GM12864 (cell line): ENCODE measurements around the gene CACNA1D.

Source experiments
- DNase-seq: peaks from one replicate; pipeline ENCODE4 v3.0.0-alpha.2; 2011; ENCODE audit warnings: low read depth
- H3K4me3 ChIP-seq: 2 replicates; pipeline ENCODE4 v1.5.1; 2011; ENCODE audit warnings: mild to moderate bottlenecking, low read depth, low read length, control low read depth
- TF ChIP-seq, protein P1 (sequence below): IDR thresholded peaks from 2 replicates; pipeline ENCODE4 v1.5.1; 2011; ENCODE audit warnings: low read depth, mild to moderate bottlenecking, moderate library complexity, low read length, control low read depth, inconsistent platforms; ENCODE audit errors: missing control alignments

Gene CACNA1D

DNA sequence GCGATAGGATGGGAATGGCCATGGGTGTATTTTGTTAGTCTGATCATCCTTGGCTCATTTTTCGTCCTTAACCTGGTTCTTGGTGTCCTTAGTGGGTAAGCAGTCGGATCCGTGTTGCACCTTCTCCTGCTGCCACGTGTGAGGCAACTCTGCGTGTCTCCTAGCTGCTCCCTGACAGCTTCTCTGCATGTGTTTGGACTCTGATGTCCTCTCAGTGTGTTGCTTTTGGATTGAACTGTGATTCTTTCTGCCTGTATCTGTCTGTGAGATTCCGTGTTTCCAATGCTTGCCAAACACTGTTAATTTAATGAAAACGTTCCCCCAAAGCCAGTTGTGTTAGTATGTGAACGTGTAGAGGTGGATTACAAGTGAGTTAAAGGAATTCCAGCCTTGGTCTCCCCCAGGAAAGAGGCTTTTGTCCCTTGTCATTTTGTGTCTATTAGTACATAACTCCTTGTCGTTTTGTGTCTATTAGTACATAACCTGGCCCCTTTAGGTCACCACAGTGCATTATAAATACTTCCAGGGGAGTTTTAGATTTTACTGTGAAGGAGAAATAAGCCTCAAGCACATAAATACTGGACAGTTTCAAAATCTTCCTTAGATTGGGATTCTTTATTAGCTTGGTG is 179.4 kb downstream of the CACNA1D start:
- TF ChIP-seq, protein P1, sequence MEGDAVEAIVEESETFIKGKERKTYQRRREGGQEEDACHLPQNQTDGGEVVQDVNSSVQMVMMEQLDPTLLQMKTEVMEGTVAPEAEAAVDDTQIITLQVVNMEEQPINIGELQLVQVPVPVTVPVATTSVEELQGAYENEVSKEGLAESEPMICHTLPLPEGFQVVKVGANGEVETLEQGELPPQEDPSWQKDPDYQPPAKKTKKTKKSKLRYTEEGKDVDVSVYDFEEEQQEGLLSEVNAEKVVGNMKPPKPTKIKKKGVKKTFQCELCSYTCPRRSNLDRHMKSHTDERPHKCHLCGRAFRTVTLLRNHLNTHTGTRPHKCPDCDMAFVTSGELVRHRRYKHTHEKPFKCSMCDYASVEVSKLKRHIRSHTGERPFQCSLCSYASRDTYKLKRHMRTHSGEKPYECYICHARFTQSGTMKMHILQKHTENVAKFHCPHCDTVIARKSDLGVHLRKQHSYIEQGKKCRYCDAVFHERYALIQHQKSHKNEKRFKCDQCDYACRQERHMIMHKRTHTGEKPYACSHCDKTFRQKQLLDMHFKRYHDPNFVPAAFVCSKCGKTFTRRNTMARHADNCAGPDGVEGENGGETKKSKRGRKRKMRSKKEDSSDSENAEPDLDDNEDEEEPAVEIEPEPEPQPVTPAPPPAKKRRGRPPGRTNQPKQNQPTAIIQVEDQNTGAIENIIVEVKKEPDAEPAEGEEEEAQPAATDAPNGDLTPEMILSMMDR = no peak
- no peak overlapping the region for H3K4me3 ChIP-seq
- DNase-seq = no peak

DNA sequence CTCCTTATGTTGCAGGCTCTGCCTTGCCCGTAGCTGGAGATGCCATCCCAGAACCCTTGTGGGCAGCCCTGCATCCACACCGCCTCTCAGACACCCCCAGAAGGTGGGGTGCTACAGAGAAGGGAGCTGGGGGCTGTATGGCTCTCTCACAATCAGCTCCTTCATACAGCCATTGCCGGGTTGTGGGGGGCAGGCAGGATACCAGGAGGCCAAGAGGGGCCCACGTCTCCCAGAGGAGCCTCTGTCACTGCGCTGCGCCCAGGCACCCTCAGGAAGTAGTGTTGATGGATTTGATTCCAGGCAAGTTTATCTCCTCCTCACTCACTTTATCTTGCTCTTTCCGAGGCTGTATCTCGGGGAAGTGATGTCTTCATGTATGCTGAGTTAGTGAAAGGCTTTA is 180.2 kb downstream of the CACNA1D start:
- no peak overlapping the region for H3K4me3 ChIP-seq
- TF ChIP-seq, protein P1 = no peak
- no peak for DNase-seq

DNA sequence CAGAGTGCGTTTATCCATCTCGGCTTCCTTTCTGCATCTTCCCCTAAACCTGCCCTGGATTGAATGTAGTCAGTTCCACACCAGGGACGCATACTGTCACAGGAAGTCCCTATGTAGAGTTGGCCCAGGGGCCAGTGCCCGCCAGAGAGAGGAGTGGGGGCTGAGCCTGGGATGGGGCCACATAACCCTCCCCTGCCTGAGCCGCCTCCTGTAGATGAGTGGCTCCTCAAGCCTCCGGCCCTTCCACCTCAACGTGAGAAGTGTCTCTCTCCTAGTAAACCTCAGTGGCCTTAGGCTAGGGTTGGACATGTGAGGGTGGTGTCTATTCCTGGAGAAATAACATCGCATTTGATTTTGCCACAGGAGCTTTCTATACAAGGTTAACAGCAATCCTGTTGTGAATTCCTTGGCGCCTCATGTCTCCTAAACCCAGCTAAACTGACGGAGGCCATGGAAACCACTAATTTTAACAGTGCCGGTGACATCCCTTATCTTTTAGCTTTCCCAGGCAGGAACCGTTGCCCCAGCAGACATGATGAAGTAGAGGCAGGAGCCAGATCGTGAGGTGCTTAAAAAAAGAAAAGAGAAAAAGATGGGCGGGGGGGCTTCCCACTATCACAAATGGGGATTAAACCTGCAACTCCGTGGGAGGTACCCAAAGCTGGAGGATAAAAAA is 180.7 kb downstream of the CACNA1D start:
- no peak for DNase-seq
- H3K4me3 ChIP-seq = no peak overlapping the region
- TF ChIP-seq, protein P1 = no peak

DNA sequence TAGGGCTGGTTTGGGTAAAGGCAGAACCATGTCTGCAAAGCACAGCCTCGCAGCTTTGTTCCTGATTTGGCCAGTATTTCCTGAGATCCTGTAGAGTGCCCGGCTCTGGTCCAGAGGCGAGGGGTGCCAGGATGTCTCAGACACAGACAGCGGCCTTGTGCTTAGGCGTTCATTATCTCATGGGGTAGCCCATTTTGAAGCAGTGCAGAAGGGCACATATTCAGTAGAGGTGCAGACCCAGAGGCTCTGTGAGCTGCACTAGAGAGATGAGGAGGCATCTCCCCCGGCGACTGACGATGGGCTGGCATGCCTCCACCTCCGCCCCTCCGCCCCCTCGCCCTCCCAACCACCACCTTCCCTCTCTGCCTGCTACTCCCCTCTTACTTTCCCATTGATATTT is 181.5 kb downstream of the CACNA1D start:
- TF ChIP-seq, protein P1 = no peak
- DNase-seq = no peak
- no peak overlapping the region for H3K4me3 ChIP-seq

DNA sequence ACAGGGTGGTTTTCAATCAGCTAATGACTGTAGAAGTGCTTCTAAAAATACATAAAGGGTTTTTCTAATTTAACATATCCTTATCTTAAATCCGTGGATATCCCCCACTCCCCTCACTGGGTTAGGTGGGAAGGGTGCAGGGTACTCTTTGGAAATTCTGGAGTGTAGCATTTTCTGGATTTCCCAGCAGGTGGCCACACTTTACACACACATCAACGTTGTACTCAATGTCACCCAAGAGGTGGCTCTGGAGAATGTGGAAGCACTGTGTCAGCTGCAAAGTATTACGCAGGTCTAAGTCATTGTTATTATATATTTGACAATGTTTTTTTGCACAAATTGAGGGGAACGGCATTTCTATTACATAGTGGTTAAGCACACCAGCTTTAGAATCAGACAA is 183.0 kb downstream of the CACNA1D start:
- DNase-seq = no peak
- TF ChIP-seq, protein P1 = peak; percentile 31
- H3K4me3 ChIP-seq = no peak overlapping the region

DNA sequence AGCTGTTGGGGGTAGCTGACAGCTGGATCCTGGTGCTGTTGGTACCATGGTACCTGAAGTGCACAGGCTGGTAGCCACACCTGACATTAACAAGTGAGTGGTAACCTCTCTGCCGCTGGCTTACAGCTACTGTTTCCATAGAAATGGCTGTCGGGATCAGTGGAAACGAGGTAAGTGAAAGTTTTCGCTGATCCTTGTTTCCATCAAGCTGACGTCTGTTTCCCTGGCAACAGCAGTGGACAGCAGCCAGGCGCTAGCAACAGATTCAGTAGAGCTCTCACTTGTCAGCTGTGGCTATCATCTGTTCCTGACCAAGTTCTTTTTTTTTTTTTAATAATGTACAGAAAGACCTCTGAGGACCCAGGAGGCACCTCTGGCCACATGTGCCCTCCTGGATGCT is 185.6 kb downstream of the CACNA1D start:
- TF ChIP-seq, protein P1 = no peak
- H3K4me3 ChIP-seq = no peak overlapping the region
- no peak for DNase-seq

DNA sequence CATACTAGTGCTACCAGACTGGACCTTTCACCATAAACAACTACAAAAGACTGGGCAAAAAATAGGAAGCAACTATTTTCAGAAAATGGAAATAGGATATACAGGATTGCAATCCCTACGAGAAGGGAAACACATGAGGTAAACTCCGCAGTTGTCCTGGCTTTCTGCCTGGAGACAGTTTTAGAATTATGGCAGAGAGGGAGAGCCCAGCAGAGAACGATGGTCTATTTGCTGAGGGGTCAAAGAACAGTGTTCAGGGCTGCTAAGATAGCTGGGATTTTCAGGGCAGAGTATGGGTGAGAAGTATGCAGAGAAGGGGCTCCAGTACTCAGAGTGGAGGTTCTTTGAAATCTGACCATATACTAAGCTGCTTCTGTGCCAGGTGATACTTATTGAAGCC is 188.4 kb downstream of the CACNA1D start:
- no peak overlapping the region for H3K4me3 ChIP-seq
- DNase-seq = no peak
- TF ChIP-seq, protein P1 = no peak
